Urinary bladder (tissue), 4 donors: Measurements from ENCODE around the gene ATXN1. TPM values are rescaled to one million over a fixed set of nuclear protein-coding genes. Genes with fewer than 3 reads are reported as not detected.

ENCODE experiments used
- DNase-seq: peaks from one replicate; pipeline ENCODE4 v3.0.0-alpha.2; 2015; ENCODE audit errors: extremely low spot score
- H3K27ac ChIP-seq: one replicate; pipeline ENCODE4 v1.5.1; 2013; ENCODE audit warnings: low read depth, mild to moderate bottlenecking, moderate library complexity
- H3K36me3 ChIP-seq: one replicate; pipeline ENCODE4 v1.6.1; 2013; ENCODE audit warnings: mild to moderate bottlenecking, moderate library complexity; ENCODE audit not compliant: insufficient read depth
- H3K4me1 ChIP-seq: one replicate; pipeline ENCODE4 v1.6.1; 2013; ENCODE audit warnings: mild to moderate bottlenecking, moderate library complexity; ENCODE audit not compliant: insufficient read depth
- H3K4me3 ChIP-seq: one replicate; pipeline ENCODE4 v1.5.1; 2013; ENCODE audit warnings: low read depth, low read length
- WGBS: extraction: QIAGEN DNeasy Blood & Tissue Kit; methylation state at CpG from one replicate; pipeline ENCODE4 v1.1.7; 2013; 5-methylcytosine and 5-hydroxymethylcytosine counted together
- polyA plus RNA-seq: library from polyadenylated mRNA; stranded (reverse); fragments of 200-250 nt; gene quantifications from one replicate; pipeline ENCODE4 v1.2.3, GENCODE V29; 2013
- total RNA-seq: library from RNA; depleted of rRNA; stranded (reverse); fragments of >200 nt; gene quantifications from one replicate; pipeline ENCODE4 v1.2.3, GENCODE V29; 2014
- donor health status: healthy with polysubstance abuse.
- donor health status: healthy.

ATXN1 gene
- total and polyA plus RNA-seq, 2 donors = 15.8 to 137 TPM

DNA sequence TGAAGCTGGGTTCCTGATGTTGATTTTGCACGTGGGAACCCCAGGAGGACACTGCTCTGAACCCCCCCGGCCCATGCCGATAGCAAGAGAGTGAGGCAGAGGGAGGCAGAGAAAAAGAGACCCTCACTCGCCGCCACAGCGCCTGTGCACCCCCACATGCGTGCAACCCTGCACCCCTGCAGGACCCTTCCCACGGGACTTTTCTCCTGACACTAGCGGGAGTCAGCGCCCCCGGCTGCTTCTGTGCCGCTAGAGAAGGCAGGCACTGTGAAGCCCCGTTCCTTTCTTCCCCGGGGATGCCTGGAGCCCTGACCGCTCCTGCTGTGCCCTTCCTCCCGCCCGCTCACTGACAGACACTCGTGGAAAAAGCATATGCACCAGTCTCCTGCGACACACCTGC, 455.5 kb downstream of the ATXN1 start:
- peaks cover 3% of the 10 kb centered on the region for H3K36me3 ChIP-seq
- no peak overlapping the region for H3K27ac ChIP-seq
- no peak for DNase-seq
- no peaks in the 10 kb centered on the region for H3K4me1 ChIP-seq
- no peak overlapping the region for H3K4me3 ChIP-seq
- WGBS = 80% methylated on average over 19 of the region's 19 CpGs

DNA sequence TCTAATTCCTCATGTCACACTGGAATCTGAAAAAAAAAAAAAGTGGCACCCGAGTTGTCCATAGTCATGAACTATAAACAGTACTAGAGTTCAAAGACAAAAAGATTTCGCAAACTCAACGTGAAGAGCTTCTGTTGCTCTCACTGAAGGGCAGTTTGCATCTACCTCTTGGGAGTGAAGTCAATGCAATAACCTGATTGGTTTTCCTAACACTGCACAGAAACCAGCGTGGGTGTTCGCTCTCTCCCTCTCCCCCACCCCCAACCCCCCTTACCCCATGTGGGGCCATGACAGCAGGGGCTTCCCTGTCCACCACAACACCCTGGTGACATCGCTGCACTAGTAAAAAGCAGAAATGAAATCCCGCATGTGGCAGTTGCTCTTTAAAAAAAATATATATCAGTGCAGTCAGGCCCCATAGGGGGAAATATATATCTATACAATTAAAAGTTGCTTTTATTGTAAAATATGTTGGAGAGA, 456.0 kb downstream of the ATXN1 start:
- H3K36me3 ChIP-seq = peaks cover 3% of the 10 kb centered on the region
- no peak overlapping the region for H3K27ac ChIP-seq
- H3K4me3 ChIP-seq = no peak overlapping the region
- no peaks in the 10 kb centered on the region for H3K4me1 ChIP-seq
- no peak for DNase-seq
- WGBS = 76% methylated on average over 7 of the region's 7 CpGs

DNA sequence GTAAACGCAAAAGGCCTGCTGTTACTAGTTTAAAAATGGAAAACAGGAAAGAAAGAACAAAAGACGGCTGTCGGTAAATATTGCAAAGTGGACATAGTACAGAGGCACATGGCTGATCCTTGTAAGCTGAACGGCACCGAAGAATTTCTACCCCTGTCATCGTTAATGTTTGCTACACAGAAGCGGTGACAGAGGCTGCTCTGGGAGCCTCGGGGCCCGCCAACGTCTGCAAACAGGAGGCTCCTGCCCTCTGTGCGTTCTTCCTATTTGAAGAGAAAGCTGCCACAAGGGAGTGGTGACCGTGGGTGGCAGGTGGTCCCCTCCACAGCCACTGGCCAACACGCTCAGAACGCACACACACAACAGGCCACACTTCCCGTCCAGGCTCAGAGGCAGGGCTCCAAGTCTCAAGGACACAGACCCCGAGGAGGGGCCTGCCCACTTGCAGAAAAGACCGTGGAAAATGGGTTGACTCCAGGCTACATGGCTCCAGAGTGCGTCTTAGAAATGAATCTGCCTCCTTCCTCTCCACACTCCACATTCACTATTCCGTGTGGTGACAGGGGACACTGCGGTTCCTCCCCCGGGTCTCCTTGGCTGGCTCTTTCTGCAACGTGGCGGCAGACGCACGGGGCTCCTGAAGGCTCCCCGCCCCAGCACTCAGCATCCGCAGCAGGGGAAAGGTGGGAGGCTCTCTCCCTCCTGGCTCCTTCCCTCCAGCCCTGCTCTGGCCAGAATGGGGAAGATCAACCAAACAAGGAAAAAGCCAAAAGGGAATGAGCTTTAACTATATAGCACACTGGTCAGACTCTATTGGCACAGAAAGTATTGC, 458.3 kb downstream of the ATXN1 start:
- no peak overlapping the region for H3K4me3 ChIP-seq
- H3K4me1 ChIP-seq = no peaks in the 10 kb centered on the region
- 72% methylated on average over 27 of the region's 27 CpGs for WGBS
- no peak overlapping the region for H3K27ac ChIP-seq
- no peaks in the 10 kb centered on the region for H3K36me3 ChIP-seq
- DNase-seq = no peak

DNA sequence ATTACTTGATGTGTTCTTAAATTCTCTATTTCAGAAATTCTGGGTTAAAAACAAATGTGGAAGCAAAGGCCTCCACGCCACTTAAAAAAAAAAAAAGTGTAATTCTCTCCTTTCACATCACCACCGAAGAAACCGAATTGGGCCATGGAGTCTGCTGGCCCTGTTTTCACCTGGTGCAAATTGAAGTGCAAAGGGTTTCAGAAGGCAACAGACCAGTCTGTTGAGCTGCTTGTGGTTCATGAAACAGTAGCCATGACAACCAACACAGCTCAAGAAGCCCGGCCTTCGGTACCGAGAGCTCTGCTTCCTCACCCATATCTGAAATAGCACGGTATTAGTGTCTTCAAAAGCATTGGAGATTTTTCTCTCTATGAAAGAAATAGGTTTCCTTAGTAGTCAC, 459.7 kb downstream of the ATXN1 start:
- no peaks in the 10 kb centered on the region for H3K4me1 ChIP-seq
- no peak overlapping the region for H3K4me3 ChIP-seq
- WGBS = 83% methylated on average over 7 of the region's 7 CpGs
- no peak overlapping the region for H3K27ac ChIP-seq
- DNase-seq = no peak
- H3K36me3 ChIP-seq = no peaks in the 10 kb centered on the region

DNA sequence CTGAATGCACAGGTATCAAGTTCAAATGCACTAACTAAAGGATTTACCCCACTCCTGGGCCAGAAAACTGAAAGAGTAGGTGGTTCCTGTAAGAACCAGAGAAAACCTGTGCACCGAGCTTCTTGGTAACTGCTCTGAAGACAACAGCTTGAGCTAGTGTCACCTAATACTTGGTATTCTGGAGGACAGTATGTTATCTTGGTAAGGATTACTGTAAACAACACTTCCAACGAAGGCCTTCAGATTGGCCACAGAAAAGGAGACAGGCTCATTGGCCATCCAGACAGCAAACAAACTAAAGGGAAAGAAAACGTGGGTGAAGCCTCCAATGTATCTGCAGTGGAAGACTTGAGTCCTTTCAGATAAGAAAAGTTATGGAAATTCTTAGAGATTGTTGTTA, 461.4 kb downstream of the ATXN1 start:
- WGBS = 80% methylated on average over 3 of the region's 3 CpGs
- H3K36me3 ChIP-seq = no peaks in the 10 kb centered on the region
- no peak overlapping the region for H3K4me3 ChIP-seq
- H3K4me1 ChIP-seq = no peaks in the 10 kb centered on the region
- no peak for DNase-seq
- H3K27ac ChIP-seq = no peak overlapping the region

DNA sequence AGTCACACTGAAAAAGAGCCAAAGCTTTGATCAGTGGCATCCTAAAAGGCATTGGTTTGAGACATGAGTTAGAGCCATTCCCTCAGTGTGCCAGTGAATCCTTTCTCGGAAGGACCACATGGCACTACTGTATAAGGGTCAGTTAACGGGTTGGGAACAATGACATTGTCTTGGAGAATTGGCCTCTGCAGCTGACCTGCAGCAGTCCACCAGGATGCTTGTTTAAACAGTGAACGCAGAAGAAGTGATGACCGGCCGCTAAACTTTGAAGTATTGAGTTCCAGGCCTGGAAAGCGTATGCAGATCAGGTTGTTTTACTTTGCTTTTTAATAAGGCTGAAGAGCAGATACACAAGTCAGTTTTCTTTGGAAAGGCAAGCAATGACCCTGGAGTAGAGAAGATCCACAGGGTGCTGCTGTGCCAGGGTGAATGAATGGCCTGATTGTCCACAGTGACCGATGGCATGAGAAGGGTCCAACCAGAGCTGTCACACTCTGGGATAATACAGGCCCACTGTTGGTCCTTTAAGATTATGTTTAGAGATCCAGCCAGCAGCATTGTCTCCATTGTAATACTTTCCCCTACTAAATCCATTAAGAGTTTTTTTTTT, 465.1 kb downstream of the ATXN1 start:
- no peaks in the 10 kb centered on the region for H3K4me1 ChIP-seq
- H3K36me3 ChIP-seq = no peaks in the 10 kb centered on the region
- no peak overlapping the region for H3K27ac ChIP-seq
- 92% methylated on average over 7 of the region's 7 CpGs for whole genome bisulfite sequencing
- DNase-seq = no peak
- H3K4me3 ChIP-seq = no peak overlapping the region

DNA sequence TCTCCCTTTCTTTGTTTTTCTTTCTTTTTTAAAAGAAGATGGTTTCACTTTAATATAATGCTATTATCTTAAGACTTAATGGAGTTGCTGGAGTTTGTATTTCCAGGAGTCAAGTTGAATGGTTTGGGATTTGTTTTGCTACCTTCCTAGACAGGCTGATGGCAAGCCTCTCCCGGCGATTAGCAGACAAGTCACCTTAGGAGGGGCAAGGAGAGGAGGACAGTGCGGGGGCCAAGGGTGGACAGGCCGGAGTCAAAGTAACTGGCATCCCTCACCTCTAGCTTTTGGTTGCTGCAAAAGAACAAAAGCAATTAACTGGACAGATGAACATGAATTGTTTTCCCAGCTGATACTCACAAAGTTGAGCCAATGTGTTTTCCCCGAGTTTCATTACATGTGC, 465.8 kb downstream of the ATXN1 start:
- no peak overlapping the region for H3K27ac ChIP-seq
- DNase-seq = no peak
- no peaks in the 10 kb centered on the region for H3K4me1 ChIP-seq
- H3K4me3 ChIP-seq = no peak overlapping the region
- H3K36me3 ChIP-seq = no peaks in the 10 kb centered on the region
- 91% methylated on average over 5 of the region's 5 CpGs for WGBS

DNA sequence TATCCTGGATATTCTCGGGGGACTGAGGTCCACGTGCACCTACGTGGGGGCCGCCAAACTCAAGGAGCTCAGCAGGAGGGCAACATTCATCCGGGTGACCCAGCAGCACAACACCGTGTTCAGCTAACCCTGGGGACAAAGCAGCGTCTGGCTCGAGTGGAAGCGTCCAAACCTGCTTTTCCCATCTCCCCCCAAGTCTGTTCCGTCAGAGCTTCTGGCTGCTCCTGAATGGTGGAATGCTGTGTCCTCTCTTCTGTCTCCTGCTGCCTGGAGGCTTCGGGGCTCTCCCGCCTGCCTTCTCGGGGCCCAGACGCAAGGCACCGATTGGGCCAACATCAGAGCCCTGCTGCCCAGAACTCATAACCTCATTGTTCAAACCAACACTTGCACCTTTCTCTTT, 466.2 kb downstream of the ATXN1 start:
- Histone ChIP-seq H3K4me1 (no peaks in the 10 kb centered on the region), H3K27ac (no peak overlapping the region), H3K36me3 (no peaks in the 10 kb centered on the region), H3K4me3 (no peak overlapping the region)
- DNase-seq = no peak
- 90% methylated on average over 15 of the region's 15 CpGs for WGBS

DNA sequence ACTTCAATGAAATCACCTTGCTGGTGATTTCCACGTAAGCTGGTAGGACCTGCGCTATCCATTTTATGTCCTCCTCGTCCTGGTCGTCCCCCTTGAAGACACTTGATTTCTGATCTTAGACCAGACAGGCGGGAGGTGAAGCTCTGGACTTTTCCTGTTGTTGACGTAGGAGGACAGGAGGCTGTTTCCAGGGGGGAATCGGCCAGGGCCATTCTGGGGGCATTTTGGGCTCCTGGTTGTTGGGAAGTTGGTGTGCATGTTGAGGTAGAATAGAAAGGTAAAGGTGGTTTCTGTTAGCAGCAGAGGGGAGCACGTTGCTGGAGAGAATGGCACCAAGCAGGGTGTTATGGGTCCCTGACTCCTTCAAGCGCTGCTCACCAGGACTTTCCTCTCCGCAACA, 466.9 kb downstream of the ATXN1 start:
- Histone ChIP-seq H3K27ac (no peak overlapping the region), H3K4me1 (no peaks in the 10 kb centered on the region), H3K4me3 (no peak overlapping the region), H3K36me3 (no peaks in the 10 kb centered on the region)
- no peak for DNase-seq
- 91% methylated on average over 10 of the region's 10 CpGs for WGBS

DNA sequence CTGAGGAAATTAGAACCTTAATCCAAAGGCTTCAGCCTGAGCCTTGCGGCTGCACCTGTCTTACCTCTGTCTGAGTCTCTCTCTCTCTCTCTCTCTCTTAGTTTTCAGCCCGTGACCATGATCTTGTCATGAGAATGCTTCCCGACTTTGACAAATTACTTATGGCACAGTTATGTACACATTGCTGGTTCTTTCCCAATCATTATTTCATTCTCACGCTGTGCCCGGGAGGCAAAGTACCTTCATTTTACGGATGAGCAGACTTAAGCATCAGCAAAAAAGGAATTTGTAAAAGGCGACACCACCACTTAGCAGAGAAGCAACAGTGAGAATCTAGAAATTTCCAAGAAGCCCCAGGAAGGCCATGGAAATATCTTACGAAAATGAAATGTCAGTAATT, 468.3 kb downstream of the ATXN1 start:
- Histone ChIP-seq H3K27ac (no peak overlapping the region), H3K4me3 (no peak overlapping the region), H3K36me3 (no peaks in the 10 kb centered on the region), H3K4me1 (no peaks in the 10 kb centered on the region)
- 79% methylated on average over 8 of the region's 8 CpGs for WGBS
- DNase-seq = no peak

DNA sequence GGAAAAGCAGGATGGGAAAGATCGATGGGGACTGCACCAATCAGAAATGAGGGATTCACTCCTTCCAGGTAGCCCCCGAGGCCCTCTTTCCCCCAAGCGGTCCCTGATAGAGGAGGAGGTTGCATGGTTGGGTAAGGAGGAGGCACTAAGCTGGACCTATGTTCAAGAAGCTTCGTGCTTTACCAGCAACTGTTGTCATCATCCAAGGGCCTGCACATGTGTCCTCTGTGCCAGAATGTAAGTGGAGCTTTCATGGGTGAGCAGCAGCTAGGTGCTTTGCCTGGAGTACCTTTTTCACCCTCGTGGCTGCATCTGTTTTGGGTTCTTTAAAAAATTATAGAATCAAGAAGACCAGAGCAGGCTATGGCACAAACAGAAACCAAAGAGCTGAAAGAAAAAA, 468.8 kb downstream of the ATXN1 start:
- Histone ChIP-seq H3K4me3 (no peak overlapping the region), H3K36me3 (no peaks in the 10 kb centered on the region), H3K4me1 (no peaks in the 10 kb centered on the region), H3K27ac (no peak overlapping the region)
- no peak for DNase-seq
- 87% methylated on average over 5 of the region's 5 CpGs for WGBS

DNA sequence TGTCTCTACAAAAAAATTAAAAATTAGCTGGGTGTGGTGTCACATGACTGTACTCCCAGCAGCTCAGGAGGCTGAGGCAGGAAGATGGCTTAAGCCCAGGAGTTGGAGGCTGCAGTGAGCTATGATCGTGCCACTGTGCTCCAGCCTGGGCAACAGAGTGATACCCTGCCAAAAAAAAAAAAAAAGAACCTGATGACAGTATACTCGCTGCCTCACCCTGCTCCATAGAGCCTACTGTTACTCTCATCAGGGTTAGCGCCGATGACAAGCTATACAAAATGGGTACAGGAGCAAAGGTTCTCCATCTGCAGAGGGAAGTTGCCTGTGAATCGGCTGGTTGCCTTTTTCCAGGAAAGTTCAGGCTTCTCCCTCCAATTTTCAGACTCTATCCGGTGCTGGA, 469.5 kb downstream of the ATXN1 start:
- no peak overlapping the region for H3K4me3 ChIP-seq
- DNase-seq = no peak
- no peak overlapping the region for H3K27ac ChIP-seq
- no peaks in the 10 kb centered on the region for H3K36me3 ChIP-seq
- H3K4me1 ChIP-seq = no peaks in the 10 kb centered on the region
- 88% methylated on average over 6 of the region's 6 CpGs for WGBS

DNA sequence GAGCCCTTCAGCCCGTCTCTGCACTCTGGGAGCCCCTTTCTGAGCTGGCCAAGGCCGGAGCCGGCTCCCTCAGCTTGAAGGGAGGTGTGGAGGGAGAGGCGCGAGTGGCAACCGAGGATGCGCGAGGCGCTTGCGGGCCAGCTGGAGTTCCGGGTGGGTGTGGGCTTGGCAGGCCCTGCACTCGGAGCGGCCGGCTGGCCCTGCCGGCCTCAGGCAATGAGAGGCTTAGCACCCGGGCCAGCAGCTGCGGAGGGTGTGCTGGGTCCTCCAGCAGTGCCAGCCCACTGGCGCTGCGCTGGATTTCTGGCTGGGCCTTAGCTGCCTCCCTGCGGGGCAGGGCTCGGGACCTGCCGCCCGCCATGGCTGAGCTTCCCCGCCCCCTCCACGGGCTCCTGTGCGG, 473.1 kb downstream of the ATXN1 start:
- Histone ChIP-seq H3K4me1 (no peaks in the 10 kb centered on the region), H3K4me3 (no peak overlapping the region), H3K27ac (no peak overlapping the region), H3K36me3 (no peaks in the 10 kb centered on the region)
- no peak for DNase-seq
- 96% methylated on average over 26 of the region's 26 CpGs for WGBS

DNA sequence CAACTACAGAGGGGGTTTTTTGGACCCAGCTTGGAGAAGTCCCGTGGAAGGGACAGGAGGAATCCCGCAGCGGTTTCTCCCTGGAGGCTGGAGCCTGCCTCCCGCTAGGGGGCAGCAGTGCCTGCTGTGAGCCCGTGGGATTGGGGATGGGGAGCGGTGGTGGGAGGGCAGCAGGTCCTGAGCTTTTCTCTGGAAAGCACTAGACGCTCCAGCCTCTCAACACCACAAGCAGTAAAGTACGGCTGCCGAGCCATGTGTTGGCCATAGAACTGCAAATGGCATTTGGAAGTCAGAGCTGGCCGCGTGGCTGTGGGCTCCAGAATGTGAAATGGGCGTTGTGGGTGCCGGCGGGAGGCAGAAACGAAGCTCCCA, 475.1 kb downstream of the ATXN1 start:
- 44% methylated on average over 15 of the region's 15 CpGs for WGBS

More for the DNA sequence above, 475.1 kb downstream of the ATXN1 start:
- H3K36me3 ChIP-seq = no peaks in the 10 kb centered on the region
- H3K27ac ChIP-seq = no peak overlapping the region
- no peak overlapping the region for H3K4me3 ChIP-seq
- no peak for DNase-seq
- H3K4me1 ChIP-seq = no peaks in the 10 kb centered on the region
